Measurements from ENCODE around the gene TPRA1.
A peak's percentile ranks its signal among the peaks of the same experiment; 100 is the strongest.
"Not testable (repeated sequence)": the region's sequence is repeated elsewhere in the genome, so short reads cannot be mapped to it uniquely, and the experiment has no call there.

The TPRA1 gene

DNA sequence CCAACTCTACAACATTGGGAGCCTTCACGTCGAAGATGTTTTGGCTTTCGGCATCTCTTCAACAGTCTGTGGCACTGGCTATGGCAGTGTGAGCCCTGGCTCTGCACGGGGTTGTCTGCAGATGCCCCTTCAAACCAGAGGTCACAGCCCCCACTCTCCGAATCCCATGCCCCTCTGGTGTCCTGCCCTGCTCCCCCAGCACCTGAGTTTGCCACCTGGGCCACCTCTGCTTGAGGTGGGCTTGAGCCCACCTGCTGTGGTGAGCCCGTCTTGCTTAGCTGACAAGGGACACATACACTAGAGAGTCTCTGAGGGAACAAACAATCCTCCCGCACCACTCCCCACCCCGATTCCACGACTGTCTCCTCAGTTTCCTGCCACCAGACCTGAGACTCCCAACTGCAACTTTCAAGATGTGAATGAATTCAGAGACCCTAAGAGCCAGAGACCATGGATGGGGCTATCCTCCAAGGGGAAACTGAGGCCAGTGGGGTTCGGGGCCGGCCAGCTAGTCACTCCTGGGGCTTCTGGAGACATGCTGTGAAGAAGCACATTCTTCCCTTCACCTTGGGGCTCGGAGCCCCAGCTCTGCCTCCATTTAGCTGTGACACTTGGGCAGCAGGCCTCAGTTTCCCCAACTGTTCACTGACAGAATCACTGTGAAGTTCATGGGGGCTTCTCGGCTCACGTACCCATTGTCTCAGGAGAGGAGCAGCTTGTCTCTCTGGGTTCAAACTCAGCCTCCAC lies 44.6 kb downstream of the TPRA1 start:
- H3K4me3 ChIP-seq (ENCODE audit: low read length) = no peak overlapping the region
- DNase-seq (ENCODE audit: low read depth, low spot score) = no peak

DNA sequence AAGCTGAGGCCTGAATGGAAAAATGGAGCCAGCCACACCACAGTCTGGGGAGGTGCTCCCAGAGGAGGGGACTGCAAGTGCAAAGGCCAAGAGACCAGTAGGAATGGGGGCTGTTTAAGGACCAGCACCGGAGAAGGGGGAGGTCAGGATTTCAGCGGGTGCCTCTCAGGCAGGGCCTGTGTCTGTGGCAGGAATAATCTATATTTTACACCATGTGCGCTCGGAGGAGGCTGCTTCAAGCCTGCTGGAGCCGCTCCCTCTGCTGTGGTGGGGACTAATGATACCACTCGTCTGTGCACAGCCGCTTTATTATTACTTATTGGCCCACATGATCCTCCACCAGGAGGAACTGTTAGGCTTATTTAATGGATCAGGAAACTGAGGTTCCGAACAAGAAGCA lies 45.3 kb downstream of the TPRA1 start:
- H3K4me3 ChIP-seq (ENCODE audit: low read length) = no peak overlapping the region
- no peak for DNase-seq (ENCODE audit: low read depth, low spot score)

DNA sequence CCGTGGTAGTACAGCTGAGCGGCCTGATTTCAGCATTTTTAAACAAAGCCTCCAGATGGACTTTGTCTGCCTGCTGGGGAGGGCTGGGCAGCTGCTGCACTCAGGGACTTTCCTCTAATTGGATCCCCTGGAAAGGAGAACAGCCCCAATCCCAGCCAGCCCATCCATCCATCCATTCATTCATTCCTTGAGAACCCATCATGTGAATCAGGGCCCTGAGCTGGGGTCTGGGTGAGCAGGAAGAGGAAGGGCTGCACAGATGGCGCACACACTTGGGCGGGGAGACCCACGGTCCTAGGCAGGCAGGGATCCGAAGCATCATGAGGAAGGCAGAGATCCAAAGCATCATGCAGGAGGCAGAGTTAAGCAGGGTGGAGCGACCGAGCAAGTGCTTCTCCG lies 45.7 kb downstream of the TPRA1 start:
- no peak for DNase-seq (ENCODE audit: low read depth, low spot score)
- no peak overlapping the region for H3K4me3 ChIP-seq (ENCODE audit: low read length)

DNA sequence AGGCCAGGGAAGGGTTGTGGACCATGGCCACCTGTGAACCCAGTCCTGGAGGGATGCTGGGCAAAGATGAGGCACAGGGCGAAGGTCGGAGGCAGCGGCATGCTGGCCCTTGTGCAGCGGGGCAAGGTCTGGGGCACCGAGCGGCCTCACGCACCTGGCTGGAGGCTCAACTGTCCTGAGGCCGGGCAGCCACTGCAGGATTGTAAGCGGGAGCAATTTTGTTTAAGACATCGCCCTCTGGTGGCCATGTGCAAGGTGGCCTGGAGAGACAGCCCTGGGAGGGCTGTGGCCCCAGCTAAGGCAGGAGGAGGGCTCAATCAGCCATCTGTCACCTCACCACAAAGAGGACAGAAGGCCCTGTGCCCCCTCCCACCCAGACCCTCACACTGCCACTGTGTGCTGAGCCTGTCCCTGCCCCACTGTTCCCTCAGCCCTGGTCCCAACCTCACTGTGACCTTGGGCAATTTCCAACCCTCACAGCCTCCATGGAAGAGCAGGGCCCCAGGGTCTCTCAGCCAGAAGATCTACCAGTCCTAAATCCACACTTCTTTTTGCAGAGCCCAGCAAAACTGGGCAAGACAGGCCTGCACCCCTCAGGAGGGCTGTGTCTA lies 46.2 kb downstream of the TPRA1 start:
- no peak overlapping the region for H3K4me3 ChIP-seq (ENCODE audit: low read length)
- DNase-seq (ENCODE audit: low read depth, low spot score) = peak; percentile 40

GRCh38 chr3:127543441-127543840 lies 47.1 kb downstream of the TPRA1 start:
- no peak overlapping the region for H3K4me3 ChIP-seq (ENCODE audit: low read length)
- DNase-seq (ENCODE audit: low read depth, low spot score) = no peak

DNA sequence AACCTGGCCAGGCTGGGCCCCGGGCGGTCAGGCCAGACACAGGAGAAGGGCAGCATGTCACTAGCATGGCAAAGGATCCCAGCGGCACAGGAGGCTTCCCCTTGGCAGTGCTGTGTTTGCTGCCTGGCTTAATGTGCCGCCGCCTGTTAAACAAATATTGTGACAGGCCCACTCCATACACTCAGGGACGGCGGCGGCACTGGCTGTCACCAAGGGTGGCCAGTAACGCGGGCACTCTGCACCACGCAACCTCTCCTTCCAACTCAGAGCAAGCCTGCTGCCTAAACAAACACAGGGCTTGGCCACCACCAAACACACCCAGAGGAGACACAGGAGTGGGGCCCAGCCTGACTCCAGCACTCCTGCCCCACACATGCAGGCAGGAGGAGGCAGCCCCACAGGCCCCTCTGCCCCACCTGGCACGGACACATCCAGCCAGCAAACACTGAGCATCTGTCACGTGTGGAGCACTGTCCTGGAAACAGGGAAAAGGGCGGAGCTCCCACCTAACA lies 48.0 kb downstream of the TPRA1 start:
- H3K4me3 ChIP-seq (ENCODE audit: low read length) = no peak overlapping the region
- no peak for DNase-seq (ENCODE audit: low read depth, low spot score)

DNA sequence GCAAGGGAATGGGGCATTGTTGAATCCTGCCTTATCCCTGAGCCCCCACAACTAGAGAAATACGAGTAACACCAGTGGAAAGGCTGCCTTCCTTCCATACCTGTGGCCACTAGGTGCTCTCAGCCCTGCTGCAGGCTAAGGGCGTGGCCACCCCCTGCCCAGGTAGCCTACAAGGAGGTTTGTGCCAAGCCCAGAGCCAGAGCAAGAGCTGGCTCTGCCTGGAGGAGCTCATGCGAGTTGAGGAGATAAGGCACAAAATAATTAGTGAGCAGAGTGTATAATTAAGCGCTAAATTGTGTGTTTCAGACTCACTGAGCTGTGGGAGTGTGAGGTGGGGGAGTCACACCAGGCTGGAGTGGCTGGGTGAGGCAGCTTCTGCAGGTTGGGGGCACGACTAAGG lies 49.2 kb downstream of the TPRA1 start:
- no peak overlapping the region for H3K4me3 ChIP-seq (ENCODE audit: low read length)
- DNase-seq (ENCODE audit: low read depth, low spot score) = no peak

DNA sequence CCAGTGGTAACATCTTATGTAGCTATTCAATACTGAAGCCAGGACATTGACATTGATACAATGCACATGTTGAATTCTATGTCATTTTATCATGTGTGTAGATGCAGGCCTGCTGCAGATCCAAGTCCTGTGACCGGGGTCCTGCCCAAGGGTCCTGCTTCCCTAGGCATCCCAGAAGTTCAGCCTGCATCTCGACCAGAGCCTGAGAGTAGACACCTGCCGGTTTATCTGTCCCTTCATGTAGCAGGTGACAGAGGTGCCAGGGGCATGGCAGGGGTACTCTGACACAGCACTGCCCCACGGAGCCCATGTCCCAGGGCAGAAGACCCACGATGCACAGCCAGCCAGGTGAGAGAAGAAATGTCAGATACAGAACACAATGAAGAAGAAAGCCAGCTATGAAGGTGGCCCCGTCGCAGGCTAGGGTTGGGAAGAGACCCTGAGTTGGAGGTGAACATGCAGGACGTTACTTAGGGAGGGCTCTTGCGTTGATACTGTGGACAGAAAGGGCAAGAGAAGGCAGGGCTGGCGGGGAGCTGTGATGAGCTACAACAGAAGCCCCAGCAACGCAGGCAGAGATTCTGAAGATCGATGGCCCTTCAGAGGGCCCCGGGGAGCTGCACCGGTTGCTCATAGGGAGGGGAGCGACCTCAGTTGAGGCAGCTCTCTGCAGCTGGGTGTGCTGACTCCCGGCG lies 51.0 kb downstream of the TPRA1 start:
- H3K4me3 ChIP-seq (ENCODE audit: low read length) = no peak overlapping the region
- no peak for DNase-seq (ENCODE audit: low read depth, low spot score)

- DNase-seq (ENCODE audit: low read depth, low spot score) = no peak
- H3K4me3 ChIP-seq (ENCODE audit: low read length) = no peak overlapping the region
Observed at GRCh38 chr3:127538569-127538968, 52.0 kb downstream of the TPRA1 start.

DNA sequence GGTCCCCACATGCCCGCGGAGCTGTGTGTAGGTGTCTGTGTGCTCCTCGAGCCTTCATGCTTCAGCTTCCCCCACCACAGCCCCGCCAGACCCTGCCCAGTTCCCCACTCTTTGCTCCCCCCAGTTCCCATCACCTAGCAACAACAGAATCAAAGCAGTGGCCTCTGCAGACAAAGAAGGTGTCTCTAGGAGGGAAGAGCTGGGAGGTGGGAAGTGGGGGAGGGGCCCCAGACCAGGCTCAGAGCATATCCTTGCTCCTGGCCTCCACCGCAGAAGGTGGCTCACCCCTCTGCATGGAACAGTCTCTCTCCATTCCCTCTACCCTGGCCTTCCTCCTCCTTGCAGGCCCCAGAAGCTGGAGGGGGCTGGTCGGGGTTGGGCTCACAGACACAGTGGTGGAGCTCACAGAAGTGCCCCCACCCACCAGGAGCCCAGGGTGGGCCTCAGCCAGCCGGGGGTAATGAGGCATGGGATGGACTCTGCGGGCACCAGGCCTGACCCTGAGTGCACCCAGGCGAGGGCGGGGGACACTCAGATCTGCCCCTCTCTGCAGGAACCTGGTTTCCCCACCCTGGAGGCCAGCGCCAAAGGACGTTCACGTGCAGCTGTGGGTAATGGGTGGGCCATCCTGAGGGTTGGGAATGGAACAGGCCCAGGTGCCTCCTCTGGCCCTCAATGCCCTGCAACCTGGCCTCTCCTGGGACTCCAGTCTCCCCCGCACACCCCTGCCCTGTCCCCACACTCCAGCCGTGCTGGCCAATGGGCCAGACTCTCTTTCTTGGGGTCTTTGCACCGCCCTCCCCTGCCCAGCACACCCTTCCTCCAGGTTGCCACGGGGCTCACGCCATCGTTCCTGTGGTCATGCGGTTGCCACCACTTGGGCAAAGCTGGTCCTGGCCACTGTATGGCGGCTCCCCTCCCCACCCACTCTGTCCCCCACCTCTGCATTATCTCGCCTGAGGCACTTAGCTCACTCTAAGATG lies 53.4 kb downstream of the TPRA1 start:
- peak overlapping the region; percentile 13; the same call in 1 of the 2 replicates for H3K4me3 ChIP-seq (ENCODE audit: low read length)
- peak; percentile 22 for DNase-seq (ENCODE audit: low read depth, low spot score)

- peak; percentile 54 for DNase-seq (ENCODE audit: low read depth, low spot score)
- peak overlapping the region; percentile 13; the same call in 1 of the 2 replicates for H3K4me3 ChIP-seq (ENCODE audit: low read length)
Observed at GRCh38 chr3:127535901-127536829, 54.4 kb downstream of the TPRA1 start.

- H3K4me3 ChIP-seq (ENCODE audit: low read length) = no peak overlapping the region
- DNase-seq (ENCODE audit: low read depth, low spot score) = no peak
Observed at GRCh38 chr3:127535106-127535785, 55.3 kb downstream of the TPRA1 start.

DNA sequence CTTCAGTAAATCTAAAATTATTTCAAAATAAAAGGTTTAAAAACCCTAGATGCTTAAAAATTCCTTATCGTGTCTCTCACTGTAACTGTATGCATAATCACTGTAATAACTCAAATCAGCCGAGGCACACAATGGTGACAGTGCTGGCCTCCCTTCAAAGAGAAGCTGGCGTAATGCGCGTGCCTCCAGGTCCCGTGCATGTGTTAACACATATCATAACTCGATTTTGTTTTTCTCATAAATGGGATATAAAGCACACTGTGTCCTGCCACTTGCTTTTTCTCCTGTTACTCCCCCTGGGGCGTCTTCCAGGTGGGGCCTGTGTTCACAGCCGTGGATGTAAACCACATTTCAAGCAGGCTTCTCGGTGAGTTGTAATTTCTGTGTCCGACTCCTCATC lies 56.0 kb downstream of the TPRA1 start:
- no peak for DNase-seq (ENCODE audit: low read depth, low spot score)
- H3K4me3 ChIP-seq (ENCODE audit: low read length) = no peak overlapping the region

DNA sequence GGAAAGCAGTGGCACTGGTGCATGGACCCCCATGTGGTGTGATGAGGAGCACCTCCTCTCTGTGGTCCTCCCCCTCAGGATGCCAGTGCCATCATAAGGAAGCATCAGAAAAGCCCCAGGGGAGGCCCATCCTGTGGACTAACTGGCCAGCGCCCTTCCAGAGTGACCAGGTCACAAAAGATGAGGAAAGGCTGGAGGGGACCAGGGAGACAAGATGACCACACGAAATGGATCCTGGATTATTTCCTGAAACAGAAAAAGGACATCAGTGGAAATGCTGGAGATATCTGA lies 56.4 kb downstream of the TPRA1 start:
- DNase-seq (ENCODE audit: low read depth, low spot score) = no peak

GRCh38 chr3:127532561-127533203 lies 57.9 kb downstream of the TPRA1 start:
- H3K4me3 ChIP-seq (ENCODE audit: low read length) = no peak overlapping the region
- no peak for DNase-seq (ENCODE audit: low read depth, low spot score)

More for the DNA sequence above, 56.4 kb downstream of the TPRA1 start:
- H3K4me3 ChIP-seq (ENCODE audit: low read length) = no peak overlapping the region

DNA sequence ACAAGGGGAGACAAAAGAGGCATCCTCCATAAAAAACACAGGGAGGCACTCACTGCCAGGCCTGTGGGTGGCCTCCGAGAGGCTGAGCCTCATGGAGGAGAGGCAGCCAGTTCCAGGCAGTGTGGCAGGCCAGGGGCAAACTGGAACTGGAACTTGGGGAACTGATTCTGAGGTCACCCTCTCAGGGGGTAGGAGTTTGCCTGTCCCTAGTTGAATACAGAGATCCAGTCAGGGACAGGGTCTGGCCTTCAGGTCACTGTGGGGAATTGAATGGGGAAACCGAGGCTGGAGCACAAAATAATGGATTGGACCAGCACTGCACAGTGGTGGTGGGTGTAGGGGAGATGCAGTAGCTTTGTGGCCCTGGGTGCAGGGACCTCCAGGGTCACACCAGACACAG lies 58.7 kb downstream of the TPRA1 start:
- DNase-seq (ENCODE audit: low read depth, low spot score) = no peak
- no peak overlapping the region for H3K4me3 ChIP-seq (ENCODE audit: low read length)

DNA sequence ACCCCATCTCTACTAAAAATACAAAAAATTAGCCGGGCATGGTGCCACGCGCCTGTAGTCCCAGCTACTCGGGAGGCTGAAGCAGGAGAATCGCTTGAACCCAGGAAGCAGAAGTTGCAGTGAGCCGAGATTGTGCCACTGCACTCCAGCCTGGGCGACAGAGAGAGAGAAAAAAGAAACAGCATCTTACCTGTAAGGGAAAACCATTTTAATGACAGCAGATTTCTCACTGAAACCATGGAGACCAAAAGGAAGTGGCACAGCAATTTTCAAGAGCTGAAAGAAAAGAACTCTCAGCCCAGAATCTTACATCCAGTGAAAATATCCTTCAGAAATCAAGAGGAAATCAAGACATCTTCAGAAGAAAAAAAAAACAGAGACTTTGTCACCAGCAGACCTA lies 59.7 kb downstream of the TPRA1 start:
- H3K4me3 ChIP-seq (ENCODE audit: low read length); DNase-seq (ENCODE audit: low read depth, low spot score): not testable (repeated sequence)

All from Jurkat, Clone E6-1 (cell line).